ENCODE data around the gene MICOS13. TPM values are rescaled to one million over a fixed set of nuclear protein-coding genes. Genes with fewer than 3 reads are reported as not detected.

Gene MICOS13
- total RNA-seq, 2 experiments from 2014 or later: 39.2 to 119 TPM

DNA sequence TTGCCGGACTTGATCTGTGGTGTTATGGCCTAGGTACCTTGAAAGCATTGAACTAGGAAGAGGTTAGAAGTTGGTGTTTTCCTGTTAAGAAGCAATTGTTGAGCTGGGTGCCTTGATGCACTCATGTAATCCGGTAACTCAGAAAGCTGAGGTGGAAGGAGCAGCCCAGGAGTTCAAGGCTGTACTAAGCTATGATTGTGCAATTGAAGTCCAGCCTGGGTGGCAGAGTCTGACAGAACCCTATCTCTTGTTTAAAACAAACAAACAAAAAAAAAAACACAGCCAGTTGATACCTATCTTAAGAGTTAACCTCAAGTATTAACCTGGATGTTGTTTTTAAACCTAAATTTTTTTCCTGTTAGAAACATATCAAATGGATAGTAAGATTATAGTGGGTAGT is 38.1 kb downstream of the MICOS13 start:
- Histone ChIP-seq H2AFZ (ENCODE audit: low read length) (no peak overlapping the region), H4K20me1 (ENCODE audit: insufficient read depth, low read length) (peaks cover 32% of the 10 kb centered on the region)

DNA sequence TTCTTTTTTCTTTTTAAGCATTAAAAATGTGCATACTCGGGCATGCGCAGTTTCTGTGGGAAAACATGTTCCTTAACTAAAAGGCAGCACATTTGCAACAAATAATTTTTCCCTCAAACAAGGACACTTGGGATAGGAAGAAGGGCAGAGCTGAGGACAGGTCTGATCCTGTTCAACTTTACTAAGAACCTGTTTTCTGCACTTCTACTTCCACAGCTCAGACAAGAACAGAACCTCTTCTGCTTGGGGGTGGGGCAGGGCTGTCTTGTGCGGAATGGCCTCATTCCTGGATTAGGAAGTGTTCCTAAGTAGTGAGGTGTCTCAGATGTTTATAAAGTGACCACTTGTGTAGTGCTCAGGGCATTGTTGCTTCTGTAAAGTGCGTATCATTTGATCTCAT is 39.1 kb downstream of the MICOS13 start:
- H4K20me1 ChIP-seq (ENCODE audit: insufficient read depth, low read length): peaks cover 36% of the 10 kb centered on the region
- POLR2A ChIA-PET: no interaction called here

More for the DNA sequence above, 38.1 kb downstream of the MICOS13 start:
- Histone ChIP-seq H3K9me3 (ENCODE audit: low read length) (no peaks in the 10 kb centered on the region), H3K27ac (ENCODE audit: low read depth, low read length, poor library complexity, severe bottlenecking) (no peak overlapping the region), H3K4me3 (ENCODE audit: low read depth, low read length, poor library complexity, severe bottlenecking) (no peak overlapping the region), H3K79me2 (ENCODE audit: insufficient read depth, low read depth, low read length) (peaks cover 92% of the 10 kb centered on the region), H3K9me2 (ENCODE audit: insufficient read depth, low read length) (no peaks in the 10 kb centered on the region), H3K36me3 (ENCODE audit: insufficient read depth, low read length) (peaks cover 89% of the 10 kb centered on the region), H3K4me2 (ENCODE audit: low read length) (no peak overlapping the region), H3K4me1 (ENCODE audit: insufficient read depth, low read length, poor library complexity, severe bottlenecking) (no peaks in the 10 kb centered on the region)
- ChIA-PET POLR2A (interaction anchor here (0.9 to 1.0 kb wide), 2 partner anchors 13 to 30 kb away, joined by 3 to 4 read pairs; no protein-coding TSS in a partner anchor), CTCF (ENCODE audit: unreplicated experiment) (no interaction called here)
- DNase-seq (ENCODE audit: low spot score): no peak
- intact Hi-C loops (cut with micrococcal nuclease; ENCODE audit: unreplicated experiment): no loop called here
- no peak for TF ChIP-seq EZH2phosphoT487 (IDR thresholded peaks at IDR 0.05; ENCODE audit: borderline replicate concordance, low read depth, low read length)
- TF ChIP-seq, protein P1, sequence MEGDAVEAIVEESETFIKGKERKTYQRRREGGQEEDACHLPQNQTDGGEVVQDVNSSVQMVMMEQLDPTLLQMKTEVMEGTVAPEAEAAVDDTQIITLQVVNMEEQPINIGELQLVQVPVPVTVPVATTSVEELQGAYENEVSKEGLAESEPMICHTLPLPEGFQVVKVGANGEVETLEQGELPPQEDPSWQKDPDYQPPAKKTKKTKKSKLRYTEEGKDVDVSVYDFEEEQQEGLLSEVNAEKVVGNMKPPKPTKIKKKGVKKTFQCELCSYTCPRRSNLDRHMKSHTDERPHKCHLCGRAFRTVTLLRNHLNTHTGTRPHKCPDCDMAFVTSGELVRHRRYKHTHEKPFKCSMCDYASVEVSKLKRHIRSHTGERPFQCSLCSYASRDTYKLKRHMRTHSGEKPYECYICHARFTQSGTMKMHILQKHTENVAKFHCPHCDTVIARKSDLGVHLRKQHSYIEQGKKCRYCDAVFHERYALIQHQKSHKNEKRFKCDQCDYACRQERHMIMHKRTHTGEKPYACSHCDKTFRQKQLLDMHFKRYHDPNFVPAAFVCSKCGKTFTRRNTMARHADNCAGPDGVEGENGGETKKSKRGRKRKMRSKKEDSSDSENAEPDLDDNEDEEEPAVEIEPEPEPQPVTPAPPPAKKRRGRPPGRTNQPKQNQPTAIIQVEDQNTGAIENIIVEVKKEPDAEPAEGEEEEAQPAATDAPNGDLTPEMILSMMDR (conservative IDR thresholded peaks at IDR 0.05; ENCODE audit: low read length): no peak
- BruUV-seq (replicated peaks): no TSS peak

DNA sequence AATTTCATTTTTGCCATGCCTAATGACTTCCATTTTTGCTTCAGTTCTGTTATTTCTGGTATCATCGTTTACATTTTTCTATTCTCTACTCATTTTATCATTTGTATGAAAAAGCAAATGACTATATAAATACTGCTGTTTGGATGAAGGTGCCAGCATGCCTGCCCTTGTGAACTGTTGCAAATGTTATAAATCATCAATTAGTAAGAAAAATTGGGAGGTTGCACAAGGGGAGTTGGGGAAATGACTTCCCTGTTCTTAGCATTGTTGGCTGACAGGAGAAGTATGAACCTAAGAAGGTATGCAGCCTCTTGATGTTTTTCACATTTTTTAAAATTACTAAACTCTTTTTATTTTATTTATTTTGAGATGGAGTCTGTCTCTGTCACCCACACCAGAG is 42.3 kb downstream of the MICOS13 start:
- intact Hi-C loops (cut with micrococcal nuclease; ENCODE audit: unreplicated experiment): no loop called here
- POLR2A ChIA-PET: no interaction called here
- no peak for DNase-seq (ENCODE audit: low spot score)

More for the DNA sequence above, 39.1 kb downstream of the MICOS13 start:
- H3K36me3 ChIP-seq (ENCODE audit: insufficient read depth, low read length): peaks cover 89% of the 10 kb centered on the region
- intact Hi-C loops (cut with micrococcal nuclease; ENCODE audit: unreplicated experiment): no loop called here
- H2AFZ ChIP-seq (ENCODE audit: low read length): no peak overlapping the region
- no peak for TF ChIP-seq EZH2phosphoT487 (IDR thresholded peaks at IDR 0.05; ENCODE audit: borderline replicate concordance, low read depth, low read length)
- TF ChIP-seq, protein P1 (conservative IDR thresholded peaks at IDR 0.05; ENCODE audit: low read length): no peak
- H3K4me3 ChIP-seq (ENCODE audit: low read depth, low read length, poor library complexity, severe bottlenecking): no peak overlapping the region
- CTCF ChIA-PET (ENCODE audit: unreplicated experiment): no interaction called here
- no peak overlapping the region for H3K27ac ChIP-seq (ENCODE audit: low read depth, low read length, poor library complexity, severe bottlenecking)
- H3K4me1 ChIP-seq (ENCODE audit: insufficient read depth, low read length, poor library complexity, severe bottlenecking): no peaks in the 10 kb centered on the region
- peaks cover 99% of the 10 kb centered on the region for H3K79me2 ChIP-seq (ENCODE audit: insufficient read depth, low read depth, low read length)
- no peak overlapping the region for H3K4me2 ChIP-seq (ENCODE audit: low read length)
- no peak for DNase-seq (ENCODE audit: low spot score)
- no TSS peak for BruUV-seq (replicated peaks)
- no peaks in the 10 kb centered on the region for H3K9me3 ChIP-seq (ENCODE audit: low read length)
- H3K9me2 ChIP-seq (ENCODE audit: insufficient read depth, low read length): no peaks in the 10 kb centered on the region

More for the DNA sequence above, 42.3 kb downstream of the MICOS13 start:
- Histone ChIP-seq H3K9me2 (ENCODE audit: insufficient read depth, low read length) (no peaks in the 10 kb centered on the region), H4K20me1 (ENCODE audit: insufficient read depth, low read length) (peaks cover 29% of the 10 kb centered on the region), H3K4me2 (ENCODE audit: low read length) (no peak overlapping the region), H3K4me3 (ENCODE audit: low read depth, low read length, poor library complexity, severe bottlenecking) (no peak overlapping the region), H3K27ac (ENCODE audit: low read depth, low read length, poor library complexity, severe bottlenecking) (no peak overlapping the region), H3K36me3 (ENCODE audit: insufficient read depth, low read length) (peaks cover 88% of the 10 kb centered on the region), H3K9me3 (ENCODE audit: low read length) (no peaks in the 10 kb centered on the region), H3K79me2 (ENCODE audit: insufficient read depth, low read depth, low read length) (peaks cover 99% of the 10 kb centered on the region), H3K4me1 (ENCODE audit: insufficient read depth, low read length, poor library complexity, severe bottlenecking) (no peaks in the 10 kb centered on the region), H2AFZ (ENCODE audit: low read length) (no peak overlapping the region)
- no TSS peak for BruUV-seq (replicated peaks)
- CTCF ChIA-PET (ENCODE audit: unreplicated experiment): no interaction called here
- TF ChIP-seq, protein P1 (conservative IDR thresholded peaks at IDR 0.05; ENCODE audit: low read length): no peak
- TF ChIP-seq EZH2phosphoT487 (IDR thresholded peaks at IDR 0.05; ENCODE audit: borderline replicate concordance, low read depth, low read length): no peak
